ENCODE measurements around the gene ATP11A.
A peak's percentile ranks its signal among the peaks of the same experiment; 100 is the strongest.
"Not testable (repeated sequence)": the region's sequence is repeated elsewhere in the genome, so short reads cannot be mapped to it uniquely, and the experiment has no call there.

ATP11A gene

GRCh38 chr13:112871742-112872141 is 181.9 kb downstream of the ATP11A start:
- DNase-seq = no peak

- peak; percentile 60 for DNase-seq
These were observed 183.1 kb downstream of the ATP11A start for GRCh38 chr13:112872657-112873631.

GRCh38 chr13:112873851-112874750 is 184.3 kb downstream of the ATP11A start:
- DNase-seq = peak; percentile 88

- no peak for DNase-seq
These were observed 185.0 kb downstream of the ATP11A start for GRCh38 chr13:112874751-112875300.

- DNase-seq = no peak
These were observed 185.8 kb downstream of the ATP11A start for GRCh38 chr13:112875627-112876026.

GRCh38 chr13:112876305-112877000 is 186.6 kb downstream of the ATP11A start:
- DNase-seq = no peak

GRCh38 chr13:112877066-112877465 is 187.2 kb downstream of the ATP11A start:
- DNase-seq = no peak

- DNase-seq = no peak
These were observed 187.7 kb downstream of the ATP11A start for GRCh38 chr13:112877539-112877938.

GRCh38 chr13:112877976-112878955 is 188.4 kb downstream of the ATP11A start:
- DNase-seq = no peak

- DNase-seq = no peak
These were observed 189.5 kb downstream of the ATP11A start for GRCh38 chr13:112879283-112879833.

GRCh38 chr13:112880221-112880641 is 190.4 kb downstream of the ATP11A start:
- no peak for DNase-seq

GRCh38 chr13:112880976-112881540 is 191.2 kb downstream of the ATP11A start:
- DNase-seq = no peak

- no peak for DNase-seq
These were observed 192.1 kb downstream of the ATP11A start for GRCh38 chr13:112881656-112882554.

- no peak for DNase-seq
These were observed 192.8 kb downstream of the ATP11A start for GRCh38 chr13:112882555-112883024.

GRCh38 chr13:112883241-112883945 is 193.6 kb downstream of the ATP11A start:
- no peak for DNase-seq

GRCh38 chr13:112884700-112885099 is 194.9 kb downstream of the ATP11A start:
- not testable (repeated sequence) for DNase-seq

- no peak for DNase-seq
These were observed 195.5 kb downstream of the ATP11A start for GRCh38 chr13:112885242-112885781.

- DNase-seq = no peak
These were observed 196.0 kb downstream of the ATP11A start for GRCh38 chr13:112885782-112886268.

Measured in stimulated activated CD8-positive, alpha-beta memory T cell treated with anti-CD3 and anti-CD28 coated beads, Interleukin-4, amount 100 ng/mL, for 48 hours (primary cell).